GM18508 (cell line): ENCODE results near the gene GEMIN5.

Source experiments
- ATAC-seq: cut with Tn5 transposase; IDR thresholded peaks from one replicate; pipeline ENCODE4 v1.9.1; 2021; ENCODE audit warnings: moderate number of reproducible peaks; ENCODE audit not compliant: insufficient read depth, unreplicated experiment

The GEMIN5 gene

GRCh38 chr5:154892369-154892771, 45.6 kb downstream of the GEMIN5 start:
- ATAC-seq, result no peak

GRCh38 chr5:154885439-154885838, 52.6 kb downstream of the GEMIN5 start:
- ATAC-seq, result no peak

DNA sequence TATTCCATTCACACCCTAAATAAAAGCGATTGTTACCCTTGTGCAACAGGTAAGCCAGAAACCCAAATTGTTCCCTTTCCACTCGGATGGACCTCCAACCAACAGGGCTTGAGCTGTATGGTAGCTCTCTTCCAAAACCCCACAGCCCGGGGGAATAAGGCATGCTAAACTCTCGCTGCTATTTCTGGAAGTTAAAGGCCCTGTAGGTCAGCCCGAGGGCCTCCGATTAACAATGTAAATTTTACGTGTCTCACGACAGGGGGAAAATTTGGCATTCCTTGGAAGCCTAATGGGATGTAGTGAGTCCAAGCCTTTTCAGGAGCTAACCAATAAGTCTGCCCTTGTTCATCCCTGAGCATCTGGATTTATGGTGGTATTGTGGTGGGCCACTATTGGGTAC, 53.6 kb downstream of the GEMIN5 start:
- no peak for ATAC-seq

- ATAC-seq, result no peak
Measured at GRCh38 chr5:154881986-154882385, 56.0 kb downstream of the GEMIN5 start.

DNA sequence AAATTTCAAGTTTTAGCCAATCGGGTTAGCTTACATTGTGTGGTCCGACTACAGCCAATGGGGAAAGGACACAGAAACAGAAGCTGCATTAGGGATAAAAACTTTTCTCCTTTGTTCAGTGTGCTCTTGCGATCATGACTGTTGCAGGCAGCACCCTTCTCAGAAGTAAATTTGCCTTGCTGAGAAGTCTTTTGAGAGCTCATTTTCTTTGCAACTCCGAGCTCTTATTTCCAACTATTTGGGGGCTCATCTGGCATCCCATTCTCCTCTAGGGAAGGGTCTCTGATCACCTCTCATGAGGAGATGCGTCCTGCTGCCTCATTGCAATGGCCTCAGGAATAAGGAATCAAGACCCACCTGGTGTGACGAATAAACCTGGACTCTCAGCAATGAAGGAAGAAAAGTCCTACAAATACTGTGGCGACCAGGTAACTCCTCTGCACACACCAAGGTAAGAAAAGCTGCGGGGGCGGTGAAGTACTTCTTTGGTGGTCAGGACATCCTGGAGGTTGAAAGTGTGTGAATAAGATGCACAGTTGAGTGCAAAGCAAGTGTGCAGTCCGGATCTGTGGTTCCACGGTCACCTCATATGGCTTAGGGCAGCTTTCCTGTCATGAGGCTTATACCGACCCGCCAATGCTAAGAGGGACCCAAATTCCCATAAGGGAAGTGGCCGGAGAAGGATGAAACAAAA, 59.2 kb downstream of the GEMIN5 start:
- no peak for ATAC-seq

DNA sequence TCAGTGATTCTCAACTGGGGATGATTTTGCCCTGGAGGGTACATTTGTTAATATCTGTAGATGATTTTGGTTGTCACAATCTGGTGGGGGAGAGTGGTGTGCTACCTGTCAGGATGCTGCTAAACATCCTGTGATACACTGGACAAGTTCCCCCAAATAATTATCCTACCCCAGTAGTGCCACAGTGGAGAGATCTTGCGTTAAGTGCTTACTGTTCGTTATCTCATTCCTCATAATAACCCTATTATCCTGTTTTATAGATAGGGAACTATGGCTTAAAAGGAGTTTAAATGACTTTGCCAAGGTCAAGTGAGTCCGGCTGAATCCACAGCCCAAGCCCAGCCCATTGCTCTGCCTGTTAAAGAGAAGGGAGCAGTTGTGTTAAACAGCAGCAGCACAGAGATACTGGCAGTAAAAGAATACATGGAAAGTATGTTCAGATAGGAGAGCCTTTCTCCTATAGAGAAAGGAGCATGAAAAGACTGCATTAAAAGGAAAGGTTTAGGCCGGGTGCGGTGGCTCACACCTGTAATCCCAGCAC, 64.2 kb downstream of the GEMIN5 start:
- no peak for ATAC-seq

DNA sequence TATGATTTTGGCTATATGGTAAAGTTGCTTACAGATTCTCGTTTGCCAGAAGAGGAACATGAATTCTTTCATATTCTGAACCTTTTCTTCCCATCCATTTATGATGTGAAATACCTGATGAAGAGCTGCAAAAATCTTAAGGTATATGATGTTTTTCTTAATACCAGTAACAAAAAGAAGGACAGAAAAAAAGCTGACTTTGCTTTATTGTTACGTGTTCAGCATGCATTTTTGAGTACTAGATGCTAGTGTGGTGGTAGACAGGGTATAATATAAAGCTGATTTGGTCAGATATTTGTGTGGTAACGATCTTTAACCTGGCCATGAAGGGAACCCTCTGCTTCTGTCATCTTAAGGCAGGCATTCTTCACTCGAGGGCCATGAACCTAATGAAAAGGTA, 66.3 kb downstream of the GEMIN5 start:
- no peak for ATAC-seq

DNA sequence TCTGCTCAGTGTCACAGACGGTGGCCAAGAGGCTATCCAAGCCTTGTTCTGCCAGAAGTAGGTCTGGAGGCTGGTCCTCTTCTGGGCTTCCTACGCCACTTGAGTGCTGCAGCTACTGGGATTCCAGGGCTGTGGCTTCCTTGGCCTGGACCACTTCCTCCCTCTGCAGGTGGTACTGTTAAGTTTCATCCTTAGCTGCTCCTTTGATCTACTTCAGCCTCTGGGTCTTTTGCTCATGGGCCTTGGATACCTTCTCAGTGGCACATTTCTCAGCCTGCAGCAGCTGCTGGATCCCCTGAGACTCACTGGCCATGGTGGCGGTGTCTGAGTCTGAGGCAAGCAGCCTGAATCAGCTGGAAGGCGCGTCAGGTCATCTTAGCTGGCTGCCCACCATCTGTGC, 69.3 kb downstream of the GEMIN5 start:
- ATAC-seq, result no peak

DNA sequence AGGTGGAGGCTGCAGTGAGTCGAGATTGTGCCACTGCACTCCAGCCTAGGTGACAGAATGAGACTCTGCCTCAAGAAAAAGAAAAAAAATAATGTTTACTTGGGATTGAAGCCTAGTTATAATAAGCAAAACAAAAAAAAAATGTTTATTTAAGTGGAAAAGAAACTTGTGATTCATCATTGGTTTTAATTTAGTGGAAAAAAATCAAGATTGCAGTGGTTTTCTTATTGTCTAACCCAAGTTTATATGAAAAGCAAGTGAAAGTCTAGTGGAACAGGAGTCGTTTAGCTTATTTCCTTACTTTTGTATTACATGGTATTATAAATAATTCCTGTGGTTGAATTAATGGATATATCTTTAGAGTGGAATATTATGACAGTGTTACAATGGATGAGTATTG, 71.2 kb downstream of the GEMIN5 start:
- no peak for ATAC-seq

GRCh38 chr5:154865466-154866184, 72.4 kb downstream of the GEMIN5 start:
- no peak for ATAC-seq

DNA sequence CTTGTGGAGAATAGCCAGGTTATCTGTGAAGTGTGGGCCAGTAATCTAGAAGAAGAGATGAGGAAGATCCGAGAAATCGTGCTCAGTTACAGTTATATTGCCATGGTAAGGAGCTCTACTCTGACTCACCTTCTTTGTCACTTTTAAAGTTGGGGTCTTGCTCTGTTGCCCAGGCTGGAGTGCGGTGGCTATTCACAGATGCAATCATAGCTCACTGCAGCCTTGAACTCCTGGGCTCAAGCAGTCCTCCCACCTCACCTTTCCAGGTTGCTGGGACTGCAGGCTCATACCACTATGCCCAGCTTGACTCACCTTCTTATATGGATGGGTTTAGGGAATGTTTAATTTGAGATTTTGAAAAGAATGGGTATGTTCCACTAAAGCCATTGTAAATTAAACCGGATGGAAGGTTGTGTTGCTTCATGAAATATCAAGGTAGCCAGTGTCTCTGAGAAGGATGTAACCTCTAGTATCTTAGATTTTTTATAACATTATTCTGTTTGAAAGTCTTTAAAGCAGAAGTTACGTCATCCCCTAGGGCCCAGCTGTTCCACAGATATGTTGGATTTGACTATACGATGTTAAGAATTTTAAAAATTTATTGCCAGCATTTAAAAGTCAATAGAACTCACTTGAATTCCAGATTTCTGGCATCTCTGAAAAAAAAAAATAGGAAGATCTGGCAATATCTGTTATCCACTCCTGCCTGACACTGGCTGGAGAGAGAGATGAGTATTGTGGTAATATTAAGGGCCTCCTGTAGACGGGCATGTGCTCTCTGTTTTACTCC, 74.5 kb downstream of the GEMIN5 start:
- ATAC-seq, result no peak

- no peak for ATAC-seq
Measured at GRCh38 chr5:154862766-154863165, 75.2 kb downstream of the GEMIN5 start.

GRCh38 chr5:154861946-154862345, 76.1 kb downstream of the GEMIN5 start:
- ATAC-seq, result no peak

- no peak for ATAC-seq
Measured at GRCh38 chr5:154860765-154861164, 77.2 kb downstream of the GEMIN5 start.

DNA sequence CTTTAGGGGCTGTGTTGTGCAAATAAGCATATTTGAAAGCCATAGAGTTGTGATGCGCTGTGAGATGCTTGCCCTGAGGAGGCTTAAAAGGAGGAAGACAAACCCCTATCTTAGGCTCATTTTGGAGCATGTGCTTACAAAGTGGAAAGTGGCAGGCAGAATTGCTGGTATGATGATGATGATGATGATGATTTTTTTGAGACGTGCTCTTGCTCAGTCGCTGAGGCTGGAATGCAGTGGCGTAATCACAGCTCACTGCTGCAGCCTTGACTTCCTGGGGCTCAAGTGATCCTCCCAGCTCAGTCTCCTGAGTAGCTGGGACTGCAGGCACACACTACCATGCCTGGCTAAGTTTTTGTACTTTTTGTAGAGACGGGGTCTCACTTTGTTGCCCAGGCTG, 77.9 kb downstream of the GEMIN5 start:
- no peak for ATAC-seq

GRCh38 chr5:154858972-154859871, 78.8 kb downstream of the GEMIN5 start:
- no peak for ATAC-seq

GRCh38 chr5:154858297-154858971, 79.6 kb downstream of the GEMIN5 start, which contains the start of gene CNOT8:
CNOT8 (plus strand) TSS chr5:154858627; CDS start chr5:154863279, 4,652 bp downstream.
- ATAC-seq, result peak; percentile 59

DNA sequence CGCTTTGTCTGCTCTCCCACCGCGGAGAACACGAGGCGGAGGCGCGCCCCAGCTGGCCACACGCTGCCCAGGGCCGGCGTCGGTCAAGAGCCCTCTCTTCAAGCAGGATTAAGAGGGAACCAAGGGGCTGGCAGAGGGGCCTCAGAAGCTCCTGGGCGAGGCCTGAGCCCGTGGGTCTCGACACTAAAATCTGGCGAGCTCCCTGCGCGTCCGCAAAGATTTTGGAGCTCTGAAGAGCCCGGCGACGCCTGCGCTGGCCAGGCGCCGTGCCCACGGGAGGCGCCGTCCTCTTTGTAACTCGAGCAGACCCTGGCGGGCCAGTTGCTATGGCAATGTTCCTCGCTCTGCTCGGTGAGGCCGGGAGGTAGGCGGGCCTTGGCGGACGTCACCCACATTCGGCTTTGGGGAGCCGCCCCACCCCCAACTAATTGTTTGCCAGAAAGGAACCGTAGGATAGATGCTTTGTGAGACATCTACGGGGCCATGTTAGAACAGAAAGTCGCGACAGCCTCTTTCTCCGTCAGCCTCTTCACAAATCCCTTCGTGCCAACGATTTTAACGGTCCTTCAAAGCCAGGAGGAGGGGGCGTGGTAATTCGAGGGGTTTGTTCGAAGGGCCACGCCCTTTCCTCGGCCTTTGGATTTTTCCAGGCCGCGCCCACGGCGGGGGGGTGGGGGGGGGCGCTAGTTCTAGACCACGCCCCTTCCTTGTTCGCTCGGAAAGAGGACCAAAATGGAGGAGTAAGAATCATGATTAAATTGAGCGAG, 80.3 kb downstream of the GEMIN5 start:
- ATAC-seq, result peak; percentile 51

GRCh38 chr5:154851351-154851750, 86.7 kb downstream of the GEMIN5 start:
- ATAC-seq, result no peak
